HG03432 (cell line): ENCODE measurements around the gene EPHA10.
A peak's percentile ranks its signal among the peaks of the same experiment; 100 is the strongest.
"Not testable (repeated sequence)": the region's sequence is repeated elsewhere in the genome, so short reads cannot be mapped to it uniquely, and the experiment has no call there.

Experiments used
- ATAC-seq: cut with Tn5 transposase; IDR thresholded peaks from one replicate; pipeline ENCODE4 v1.9.1; 2021; ENCODE audit warnings: mild to moderate bottlenecking, moderate library complexity; ENCODE audit not compliant: unreplicated experiment

Gene EPHA10

GRCh38 chr1:37718181-37718900 is 46.6 kb downstream of the EPHA10 start:
- no peak for ATAC-seq

- no peak for ATAC-seq
These were observed 47.3 kb downstream of the EPHA10 start for GRCh38 chr1:37717631-37718030.

- ATAC-seq: no peak
These were observed 48.6 kb downstream of the EPHA10 start for GRCh38 chr1:37716321-37716720.

GRCh38 chr1:37714689-37715088 is 50.2 kb downstream of the EPHA10 start:
- no peak for ATAC-seq

- ATAC-seq: no peak
These were observed 50.7 kb downstream of the EPHA10 start for GRCh38 chr1:37714226-37714625.

- ATAC-seq: no peak
These were observed 56.4 kb downstream of the EPHA10 start for GRCh38 chr1:37708471-37708870.

- no peak for ATAC-seq
These were observed 59.5 kb downstream of the EPHA10 start for GRCh38 chr1:37705399-37705798.

GRCh38 chr1:37704966-37705365 is 60.0 kb downstream of the EPHA10 start:
- no peak for ATAC-seq

GRCh38 chr1:37703061-37703460 is 61.9 kb downstream of the EPHA10 start:
- ATAC-seq: no peak

GRCh38 chr1:37701051-37701450 is 63.9 kb downstream of the EPHA10 start:
- no peak for ATAC-seq

- no peak for ATAC-seq
These were observed 65.8 kb downstream of the EPHA10 start for GRCh38 chr1:37699147-37699546.

GRCh38 chr1:37697737-37698136 is 67.2 kb downstream of the EPHA10 start:
- no peak for ATAC-seq

GRCh38 chr1:37697090-37697489 is 67.8 kb downstream of the EPHA10 start:
- ATAC-seq: no peak

- no peak for ATAC-seq
These were observed 72.1 kb downstream of the EPHA10 start for GRCh38 chr1:37692834-37693175.

GRCh38 chr1:37692078-37692833 is 72.7 kb downstream of the EPHA10 start, which contains the start of gene CDCA8:
Gene CDCA8, plus strand, starts transcription at chr1:37692516. Its CDS starts 175 bp downstream, at chr1:37692691.
- ATAC-seq: peak; percentile 84

- peak; percentile 10 for ATAC-seq
These were observed 73.3 kb downstream of the EPHA10 start for GRCh38 chr1:37691497-37692077.

GRCh38 chr1:37688926-37689325 is 76.0 kb downstream of the EPHA10 start:
- ATAC-seq: no peak

GRCh38 chr1:37687764-37688163 is 77.2 kb downstream of the EPHA10 start:
- not testable (repeated sequence) for ATAC-seq

- ATAC-seq: no peak
These were observed 79.2 kb downstream of the EPHA10 start for GRCh38 chr1:37685722-37686121.

GRCh38 chr1:37684182-37684581 is 80.7 kb downstream of the EPHA10 start:
- not testable (repeated sequence) for ATAC-seq

GRCh38 chr1:37682334-37682987 is 82.5 kb downstream of the EPHA10 start:
- ATAC-seq: no peak
